Activated CD4-positive, alpha-beta T cell treated with anti-CD3 and anti-CD28 coated beads for 4 hours (primary cell): ENCODE results near the gene CNTNAP5.

Source experiments
- DNase-seq, 2 donors: peaks; one replicate each; pipeline ENCODE4 v3.0.0-alpha.2; 2020

The CNTNAP5 gene

DNA sequence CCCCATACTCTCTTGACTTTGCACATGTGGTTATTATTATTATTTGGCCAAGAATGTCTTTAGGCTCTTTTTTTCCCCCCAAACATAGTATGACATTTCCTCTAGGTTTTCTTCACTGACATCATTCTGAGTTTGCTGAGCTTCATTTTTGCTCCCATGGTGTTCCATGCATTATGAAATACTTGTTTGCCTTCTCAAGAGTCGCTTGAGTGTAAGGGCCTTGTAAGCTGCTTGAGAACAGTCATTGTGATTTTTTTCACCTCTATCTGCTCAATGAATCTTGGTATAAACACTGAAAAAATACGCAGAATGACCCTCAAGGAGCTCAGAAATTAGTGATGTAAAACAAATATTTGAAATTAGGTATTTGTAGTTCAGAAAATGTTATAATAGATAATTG, 688.9 kb downstream of the CNTNAP5 start:
- DNase-seq: no peak

DNA sequence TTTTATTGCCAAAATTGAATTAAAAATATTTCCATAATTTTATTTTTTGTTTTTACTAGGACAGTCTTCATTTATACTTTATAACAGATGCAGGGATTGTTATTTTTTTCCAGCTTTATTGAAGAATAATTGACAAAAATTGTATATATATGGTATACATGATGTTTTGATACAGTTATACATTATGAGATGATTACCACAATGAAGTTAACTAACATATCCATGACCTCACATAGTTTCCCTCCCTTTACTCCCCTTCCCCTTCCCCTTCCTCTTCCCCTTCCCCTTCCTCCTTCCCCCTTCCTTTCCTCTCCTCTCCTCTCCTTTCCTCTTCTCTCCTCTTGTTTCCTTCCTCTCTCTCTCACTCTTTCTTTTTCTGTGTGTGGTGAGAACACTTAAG, 700.1 kb downstream of the CNTNAP5 start:
- no peak for DNase-seq

DNA sequence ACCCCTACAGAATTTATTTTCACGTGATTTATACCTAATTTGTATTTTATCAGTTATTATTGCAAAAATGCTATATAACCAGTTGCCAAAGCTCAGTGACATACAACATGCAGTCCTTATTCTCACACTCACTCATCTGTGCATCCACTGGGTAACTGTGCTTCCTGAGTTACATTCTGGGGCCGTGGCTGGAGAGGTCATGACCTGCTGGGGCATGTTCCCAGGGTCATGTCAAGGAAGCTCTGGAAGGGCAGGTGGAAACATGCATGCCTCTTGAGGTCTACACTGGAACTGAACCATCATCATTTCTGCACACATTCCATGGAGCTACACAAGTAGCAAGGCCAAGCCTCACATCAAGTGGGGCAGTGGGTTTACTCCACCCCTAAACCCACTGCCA, 715.5 kb downstream of the CNTNAP5 start:
- DNase-seq: no peak

DNA sequence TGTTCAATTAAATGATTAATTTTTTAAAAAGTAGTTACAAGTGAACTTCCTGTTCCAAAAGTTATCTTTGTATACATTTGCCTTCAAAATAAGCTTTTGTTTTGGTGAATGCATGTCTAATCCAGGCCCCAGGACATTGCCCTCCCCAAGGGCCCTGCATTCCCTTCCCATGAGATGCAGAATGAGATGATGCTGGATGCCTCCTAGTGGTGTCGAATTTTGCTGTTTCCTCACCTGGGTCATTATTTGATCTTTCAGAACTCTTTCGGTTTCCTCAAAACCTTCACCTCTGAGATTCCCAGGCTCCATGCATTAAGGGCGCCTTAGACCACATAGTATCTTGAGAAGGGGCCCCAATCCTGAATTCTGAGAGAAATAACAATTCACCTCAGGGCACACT, 728.8 kb downstream of the CNTNAP5 start:
- no peak for DNase-seq

DNA sequence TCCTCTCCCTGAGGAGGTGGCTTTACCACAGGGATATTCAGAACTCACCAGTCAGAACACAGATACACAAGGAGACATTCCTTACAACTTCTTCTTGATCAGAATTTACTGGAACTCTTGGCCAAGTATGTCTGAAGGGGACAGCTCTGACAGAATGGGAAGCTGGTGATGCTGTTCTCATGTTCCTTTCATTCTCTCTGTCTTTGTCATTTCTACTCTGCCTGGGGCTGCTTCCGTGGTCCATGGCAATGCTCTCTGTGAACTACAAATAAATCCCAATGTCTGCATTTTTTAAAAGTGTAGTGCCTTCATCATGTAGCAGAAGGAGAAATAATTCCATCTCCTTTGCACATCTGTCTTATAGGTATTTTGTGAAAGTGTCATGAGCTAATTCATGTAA, 730.3 kb downstream of the CNTNAP5 start:
- DNase-seq: no peak

DNA sequence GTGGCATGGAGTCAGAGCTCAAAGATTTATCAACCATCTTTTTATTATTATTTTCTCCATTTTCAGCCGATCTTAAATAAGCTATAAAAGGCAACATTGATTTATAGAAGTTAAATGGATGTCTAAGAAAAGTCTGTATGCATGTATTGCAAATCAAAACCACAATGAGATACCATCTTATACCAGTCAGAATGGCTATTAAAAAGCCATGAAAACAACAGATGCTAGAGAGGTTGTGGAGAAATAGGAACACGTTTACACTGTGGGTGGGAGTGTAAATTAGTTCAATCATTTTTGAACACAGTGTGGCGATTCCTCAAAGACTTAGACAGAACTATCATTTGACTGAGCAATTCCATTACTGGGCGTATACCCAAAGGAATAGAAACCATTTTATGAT, 731.0 kb downstream of the CNTNAP5 start:
- DNase-seq: no peak

DNA sequence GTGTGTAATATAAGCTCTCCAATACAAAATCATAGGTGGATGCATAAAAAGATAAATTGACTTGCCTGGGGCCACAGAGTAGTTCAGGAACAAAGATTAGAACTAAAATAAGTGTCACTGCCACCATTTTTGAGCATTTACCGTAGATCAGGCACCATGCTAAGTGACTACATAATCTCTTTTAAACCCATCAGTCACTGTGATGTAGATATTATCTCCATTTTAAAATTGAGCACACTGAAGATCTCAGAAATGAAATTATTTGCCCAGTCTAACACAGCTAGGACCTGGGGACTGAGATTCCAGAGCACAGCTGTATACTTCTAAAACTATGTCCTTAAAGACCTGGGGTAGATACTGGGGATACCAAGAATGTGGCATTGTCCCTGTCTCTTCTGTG, 737.3 kb downstream of the CNTNAP5 start:
- DNase-seq: no peak

DNA sequence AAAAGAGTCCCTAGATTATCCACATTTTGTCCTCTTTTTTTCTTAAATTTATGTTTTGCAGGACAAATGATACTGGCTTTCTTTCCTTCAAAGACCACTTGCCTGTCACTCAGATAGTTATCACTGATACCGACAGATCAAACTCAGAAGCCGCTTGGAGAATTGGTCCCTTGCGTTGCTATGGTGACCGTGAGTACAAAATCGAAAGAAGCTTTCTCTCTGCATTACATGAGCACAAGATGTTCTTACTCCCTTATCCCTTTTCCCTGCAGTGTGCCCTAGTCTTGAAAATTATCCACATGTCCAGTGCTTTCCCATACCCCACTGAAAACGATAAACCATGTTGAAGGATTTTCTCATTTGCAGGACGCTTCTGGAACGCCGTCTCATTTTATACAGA, 738.5 kb downstream of the CNTNAP5 start:
- DNase-seq: no peak

DNA sequence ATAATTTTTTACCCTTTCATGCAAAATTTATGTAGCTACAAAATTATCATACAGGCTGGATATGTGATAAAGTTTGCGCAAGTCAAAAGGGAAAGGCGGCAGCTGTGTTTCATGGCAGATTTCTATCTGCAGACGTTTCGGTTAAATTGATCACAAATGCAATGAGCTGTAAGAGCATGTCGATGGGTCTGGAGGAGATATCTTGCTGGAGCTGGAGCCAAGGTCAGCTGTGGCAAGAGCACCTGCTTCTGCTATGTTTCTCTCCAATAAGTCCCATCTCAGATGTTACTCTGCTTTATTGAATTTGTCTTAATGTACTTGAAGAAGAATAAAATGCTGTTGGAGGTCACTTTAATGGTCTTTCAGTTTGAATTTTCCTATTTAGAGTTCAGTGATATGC, 749.7 kb downstream of the CNTNAP5 start:
- DNase-seq: no peak

DNA sequence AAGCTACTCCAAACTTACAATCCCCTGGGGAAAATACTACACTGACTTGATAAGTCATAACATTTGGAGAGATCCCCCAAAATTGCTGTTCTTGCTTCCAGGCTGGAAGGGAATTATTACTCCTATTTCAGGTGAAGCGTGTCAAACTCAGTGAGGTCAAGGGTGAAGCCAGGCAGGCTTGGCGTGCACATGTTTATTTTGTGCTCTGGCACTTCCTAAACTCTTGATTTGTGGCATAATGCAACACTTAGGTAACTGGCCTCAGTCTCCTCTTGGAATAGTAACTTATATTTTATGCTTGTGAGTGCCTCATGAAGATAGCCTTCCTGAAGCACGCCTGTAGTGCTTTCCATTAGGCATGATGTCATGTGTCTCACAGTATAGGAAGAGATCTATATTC, 751.2 kb downstream of the CNTNAP5 start:
- no peak for DNase-seq

DNA sequence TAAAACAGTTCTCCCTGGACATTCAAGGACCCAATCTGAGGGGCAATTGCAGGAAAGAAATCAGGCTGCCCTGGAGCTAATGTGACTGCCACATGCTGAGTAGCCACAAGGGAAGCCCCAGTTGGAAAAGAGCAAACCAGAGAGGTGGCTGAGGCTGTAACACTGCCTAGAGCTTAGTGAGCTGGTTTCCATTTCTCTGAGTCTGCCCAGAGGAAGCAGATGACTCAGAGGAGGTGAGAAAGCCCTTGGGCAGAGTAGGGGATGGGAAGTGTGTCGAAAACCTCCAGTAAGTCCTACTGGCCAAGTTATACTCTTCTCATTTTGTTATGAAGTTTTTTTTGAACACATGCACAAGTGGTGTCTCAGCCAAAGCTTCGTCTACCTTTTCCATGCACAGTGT, 753.0 kb downstream of the CNTNAP5 start:
- DNase-seq: no peak

DNA sequence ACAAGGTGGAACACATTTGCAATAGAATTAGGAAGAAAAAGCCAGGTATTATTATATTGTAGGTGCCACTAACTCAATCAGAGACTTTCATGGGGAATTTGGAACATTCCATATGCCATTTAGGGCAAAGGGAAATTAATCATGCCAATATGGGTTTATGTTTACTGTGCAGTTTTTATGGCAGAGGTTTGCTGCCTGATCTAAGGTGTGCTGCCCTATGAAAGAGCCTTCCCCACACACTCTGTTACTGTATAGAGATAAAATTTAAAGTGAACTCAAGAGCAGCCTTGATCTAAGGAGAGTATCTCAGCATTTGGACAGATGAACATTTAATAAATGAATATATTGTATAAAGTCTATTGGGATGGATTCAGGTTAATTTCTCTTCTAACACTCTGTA, 771.6 kb downstream of the CNTNAP5 start:
- DNase-seq: no peak

DNA sequence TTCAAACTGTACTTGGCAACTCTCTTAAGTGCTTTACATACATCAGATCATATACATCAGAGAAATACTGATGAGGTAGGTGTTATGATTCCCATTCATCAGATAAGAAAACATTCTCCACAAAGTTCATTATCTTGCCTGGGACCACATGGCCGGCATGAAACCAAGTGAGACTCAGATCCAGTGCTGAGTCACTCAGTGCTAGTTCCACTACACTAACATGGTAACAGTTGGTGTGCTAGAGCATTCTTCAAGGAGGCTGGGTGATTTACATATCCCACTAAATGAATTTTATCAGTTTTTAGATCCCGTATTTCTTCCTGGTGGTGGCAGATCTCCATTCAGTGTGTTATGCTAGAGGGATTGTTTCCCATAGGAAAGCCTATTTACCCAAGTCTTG, 772.0 kb downstream of the CNTNAP5 start:
- DNase-seq: no peak

DNA sequence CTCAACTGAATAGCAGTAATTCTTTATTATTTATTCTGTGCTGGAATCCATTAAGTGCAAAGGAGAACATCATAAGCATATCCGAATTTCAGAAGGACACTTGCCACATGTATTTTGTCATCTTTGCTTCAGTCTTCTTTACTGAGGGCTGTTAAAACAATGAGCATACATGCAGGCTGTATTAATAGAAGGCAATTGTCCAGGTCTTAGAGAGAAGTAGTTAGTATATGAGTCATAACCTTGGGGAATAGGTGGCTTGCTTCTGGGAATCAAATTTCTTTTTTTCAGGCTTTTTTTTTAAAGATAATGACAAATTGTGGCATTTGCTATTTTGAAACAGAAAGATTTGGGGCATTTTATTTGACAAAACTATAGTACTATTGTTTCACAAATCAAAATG, 773.5 kb downstream of the CNTNAP5 start:
- DNase-seq: no peak

DNA sequence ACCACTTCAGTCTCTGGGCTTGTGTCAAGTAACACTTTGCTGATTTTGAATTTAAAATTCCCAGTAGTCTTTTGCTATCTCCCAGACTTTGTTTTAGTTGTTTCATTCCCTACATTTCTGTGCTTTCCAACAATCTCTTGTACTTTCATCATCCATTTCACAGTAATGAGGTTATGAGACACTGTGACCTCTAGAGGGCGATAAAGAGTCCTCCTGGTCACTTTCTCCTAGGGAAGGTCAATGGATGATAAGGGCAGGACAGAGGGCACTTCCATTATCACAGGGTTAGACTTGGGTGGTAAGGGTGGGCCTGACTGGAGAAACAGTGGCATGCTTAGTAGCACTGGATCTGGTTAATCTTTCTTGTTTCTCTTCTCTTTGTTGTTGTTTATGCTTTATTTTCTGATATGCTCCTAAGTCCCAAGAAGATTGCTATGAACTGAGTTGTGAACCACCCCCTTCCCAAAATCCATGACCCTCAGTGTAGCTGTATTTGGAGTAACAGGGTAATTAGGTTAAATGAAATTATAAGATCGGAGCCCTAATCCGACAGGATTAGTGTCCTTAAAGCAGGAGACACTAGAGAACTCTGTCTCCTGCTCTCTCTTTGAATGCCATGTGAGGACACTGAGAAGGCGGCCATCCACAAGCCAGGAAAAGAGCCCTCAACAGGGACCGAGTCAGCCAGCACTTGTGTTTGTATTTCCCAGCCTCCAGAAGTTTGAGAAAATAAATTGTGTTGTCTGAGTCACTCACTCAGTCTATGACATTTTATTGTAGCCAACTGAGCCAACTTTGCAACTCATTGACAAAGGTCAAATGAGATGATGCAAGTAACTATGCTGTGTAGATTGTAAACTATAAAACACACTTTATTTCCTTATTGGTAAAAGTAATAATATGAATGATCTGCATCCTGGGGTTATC, 779.2 kb downstream of the CNTNAP5 start:
- DNase-seq: no peak

DNA sequence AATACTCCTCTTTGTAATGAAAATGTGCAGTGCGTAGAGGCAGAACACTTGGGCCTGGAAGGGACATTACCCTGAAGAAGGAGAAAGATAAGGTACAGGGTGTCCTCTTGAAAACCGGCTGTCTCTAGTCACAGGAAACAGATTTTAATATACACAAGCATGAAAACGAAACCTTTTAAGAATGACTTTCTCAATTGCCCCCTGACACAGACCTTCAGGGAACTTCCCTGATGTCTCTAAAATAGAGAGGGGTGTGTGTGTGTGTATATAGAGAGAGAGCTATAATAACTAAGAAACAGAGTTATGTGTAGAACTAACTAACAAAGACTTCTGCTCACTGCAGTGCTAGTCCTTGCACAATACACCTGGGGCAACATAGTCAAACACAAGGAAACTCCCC, 780.0 kb downstream of the CNTNAP5 start:
- DNase-seq: no peak

DNA sequence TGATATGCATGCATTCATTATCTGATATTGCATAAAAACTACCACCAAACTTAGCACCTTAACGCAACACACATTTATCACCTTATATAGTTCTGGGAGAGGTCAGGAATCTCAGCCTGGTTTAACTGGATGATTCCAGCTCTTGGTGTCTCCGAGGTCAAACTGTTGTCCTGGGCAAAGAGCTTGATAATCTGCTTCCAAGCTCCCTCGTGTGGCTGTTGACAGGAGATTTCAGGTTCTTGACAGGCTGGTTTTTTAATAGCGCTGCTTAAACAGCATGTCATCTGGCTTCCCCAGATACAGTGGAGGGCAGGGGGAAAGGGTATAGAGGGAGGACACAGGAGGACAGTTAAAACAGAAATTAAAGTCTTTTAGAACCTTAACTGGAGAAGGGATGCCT, 785.0 kb downstream of the CNTNAP5 start:
- no peak for DNase-seq

DNA sequence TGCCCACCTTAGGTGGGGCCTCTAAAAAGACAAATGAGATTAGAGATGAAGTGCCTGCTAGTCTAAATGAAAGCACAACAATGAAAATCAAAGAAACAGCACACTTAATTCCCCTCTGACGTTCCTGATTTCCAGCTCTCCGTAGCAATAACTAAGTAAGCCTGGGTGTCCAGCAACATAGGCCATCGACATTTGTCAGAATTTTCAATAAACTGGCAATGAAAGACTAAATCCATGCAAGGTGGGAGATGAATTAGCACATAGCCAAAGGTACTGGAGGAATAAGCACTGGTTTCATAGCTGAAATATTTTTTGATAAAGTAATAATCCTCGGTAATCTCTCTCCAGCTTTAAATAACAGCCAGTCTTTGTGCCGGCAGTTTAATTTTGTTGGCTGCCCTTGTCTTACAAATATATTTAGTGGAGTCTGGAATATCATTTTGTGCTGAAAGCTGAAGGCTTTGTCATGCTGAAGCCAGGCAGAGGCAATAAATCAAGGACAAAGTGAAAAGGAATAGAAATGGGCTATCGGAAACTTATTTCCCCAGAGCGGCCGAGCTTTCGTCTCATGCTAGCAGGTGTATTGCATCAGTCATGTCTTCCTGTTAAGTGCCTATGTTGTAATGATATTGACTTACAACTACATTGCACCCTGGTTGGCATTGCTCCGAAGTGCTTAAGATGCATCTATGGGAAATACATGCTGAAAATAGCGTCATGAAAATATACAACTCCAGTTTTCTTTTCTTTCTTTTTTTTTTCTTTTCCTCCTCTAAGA, 790.1 kb downstream of the CNTNAP5 start:
- DNase-seq: no peak

DNA sequence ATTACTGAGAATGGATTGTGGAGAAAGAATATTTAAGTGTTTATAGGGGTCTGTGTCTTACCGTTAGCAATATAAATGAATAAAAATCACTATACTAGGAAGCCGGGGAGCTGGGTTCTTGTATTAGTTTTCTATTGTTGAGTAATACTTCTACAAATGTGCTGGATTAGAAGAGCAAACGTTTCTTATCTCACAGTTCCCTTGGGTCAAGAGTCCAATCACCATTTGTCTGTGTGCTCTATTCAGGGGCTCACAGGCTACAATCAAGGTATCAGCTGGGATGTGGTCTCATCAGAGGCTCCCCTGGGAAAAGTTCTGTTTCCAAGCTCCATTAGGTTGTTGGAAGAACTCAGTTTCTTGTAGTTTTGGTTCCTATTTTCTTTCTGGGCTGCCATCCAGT, 790.9 kb downstream of the CNTNAP5 start:
- no peak for DNase-seq

DNA sequence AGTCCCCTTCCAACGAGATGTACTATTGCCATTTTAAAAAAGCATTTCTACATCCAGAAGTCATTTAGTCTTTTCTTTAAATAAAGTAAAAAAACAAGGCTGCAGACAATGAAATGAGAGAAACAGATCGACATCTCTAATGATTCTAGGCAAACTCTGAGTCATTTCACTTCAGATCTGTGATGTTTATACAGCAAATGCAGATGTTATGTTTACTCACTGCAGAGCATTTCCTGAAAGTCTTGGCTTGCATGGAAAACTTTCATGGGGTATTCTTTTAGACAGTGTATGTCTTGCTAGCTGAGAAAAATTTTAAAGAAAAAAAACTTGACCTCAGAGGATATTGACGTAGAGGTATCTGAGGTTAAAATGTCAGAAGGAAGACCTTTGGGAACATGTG, 797.4 kb downstream of the CNTNAP5 start:
- no peak for DNase-seq

DNA sequence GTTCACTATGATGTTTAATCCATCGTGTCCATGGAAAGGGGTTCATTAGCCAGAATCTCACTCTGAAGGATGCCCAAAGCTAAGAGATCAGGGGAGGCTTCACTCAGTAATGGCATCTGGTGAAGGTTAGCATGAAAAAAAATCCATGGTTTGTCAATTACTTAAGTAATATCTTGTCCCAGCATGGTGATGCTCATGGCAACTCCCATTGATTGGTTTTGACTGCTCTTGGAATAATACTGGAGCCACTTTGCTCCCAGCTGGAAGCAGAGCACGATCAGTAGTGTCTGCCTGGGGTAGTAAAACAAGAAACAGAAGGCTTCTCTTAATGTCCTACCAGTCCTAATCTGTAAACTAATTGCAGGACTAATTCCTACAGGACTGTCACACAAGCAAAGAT, 799.4 kb downstream of the CNTNAP5 start:
- DNase-seq: no peak

DNA sequence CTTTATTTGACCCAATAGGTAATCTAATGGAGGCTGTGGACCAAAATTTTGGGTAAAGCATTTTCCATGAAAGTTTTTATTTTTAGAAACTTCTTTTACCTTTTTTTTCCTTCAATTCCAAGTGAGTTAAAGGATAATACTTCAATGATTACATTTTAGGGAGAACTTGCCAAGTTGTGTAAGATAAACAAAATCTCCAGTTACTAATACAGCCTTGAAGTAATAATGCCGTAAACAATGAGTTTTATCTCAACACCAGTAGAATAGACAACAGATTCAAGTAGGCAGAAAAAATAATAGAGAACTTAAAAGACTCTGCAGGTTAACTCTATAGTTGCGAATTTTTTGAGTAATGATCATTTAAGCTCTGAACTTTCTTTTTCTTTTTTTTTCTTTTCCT, 807.4 kb downstream of the CNTNAP5 start:
- DNase-seq: no peak

DNA sequence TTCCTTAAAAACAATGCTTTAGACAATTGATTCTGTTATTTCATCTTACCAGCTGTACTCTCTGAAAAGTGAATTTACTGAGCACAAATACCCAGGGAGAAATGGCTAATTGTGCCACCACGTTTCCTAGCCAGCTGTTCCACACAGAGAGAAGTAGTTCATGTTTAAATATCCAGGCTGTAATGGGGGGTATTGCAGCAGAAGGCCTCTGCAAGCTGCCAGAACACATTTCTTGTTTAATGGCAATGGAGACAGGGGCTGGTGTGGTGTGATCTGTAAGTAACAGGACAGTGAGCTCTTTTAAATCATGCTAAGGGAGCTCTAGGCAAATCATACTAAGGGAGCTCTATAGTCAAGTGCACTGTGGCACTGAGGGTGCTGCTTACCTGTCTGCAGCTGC, 809.2 kb downstream of the CNTNAP5 start:
- DNase-seq: no peak

DNA sequence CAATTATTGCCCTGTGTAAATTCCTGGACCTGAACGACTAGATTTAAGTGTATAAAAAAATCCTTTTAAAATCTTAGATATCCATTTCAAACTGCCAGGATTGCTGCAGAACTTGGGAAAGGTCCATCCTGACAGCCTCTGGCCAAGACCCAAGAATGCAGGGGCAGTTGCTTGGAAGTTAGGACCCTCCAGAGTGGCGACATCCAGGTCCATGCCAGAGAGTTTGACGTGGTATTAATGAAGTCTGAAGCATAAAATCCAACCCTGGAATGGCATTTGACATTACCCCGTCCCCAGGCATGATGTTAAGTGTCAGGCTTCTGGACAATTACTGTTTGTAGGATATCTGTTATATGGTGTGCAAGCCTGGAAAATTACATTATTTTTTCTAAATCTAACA, 810.2 kb downstream of the CNTNAP5 start:
- DNase-seq: no peak
